ENCODE data around the gene FKBP2.

DNA sequence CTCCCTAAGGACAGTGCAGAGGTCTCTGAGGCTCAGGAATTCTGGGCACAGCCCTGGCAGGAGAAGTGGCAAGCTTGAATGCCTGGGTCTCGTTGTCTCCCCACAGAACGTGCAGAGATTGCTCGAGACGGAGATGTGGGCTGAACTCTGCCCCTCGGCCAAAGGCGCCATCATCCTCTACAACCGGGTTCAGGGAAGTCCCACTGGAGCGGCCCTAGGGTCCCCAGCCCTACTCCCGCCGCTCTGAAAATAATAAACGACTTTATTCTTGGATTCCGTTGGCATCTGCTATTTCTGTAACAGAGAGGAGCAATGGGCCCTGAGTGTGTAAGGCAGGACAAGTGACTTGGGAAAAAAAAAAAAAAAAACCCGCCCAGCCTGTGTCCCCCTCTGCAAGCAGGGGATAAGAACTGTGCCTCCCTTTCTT lies 11.1 kb upstream of the FKBP2 start:
- TF ChIP-seq, protein P1, sequence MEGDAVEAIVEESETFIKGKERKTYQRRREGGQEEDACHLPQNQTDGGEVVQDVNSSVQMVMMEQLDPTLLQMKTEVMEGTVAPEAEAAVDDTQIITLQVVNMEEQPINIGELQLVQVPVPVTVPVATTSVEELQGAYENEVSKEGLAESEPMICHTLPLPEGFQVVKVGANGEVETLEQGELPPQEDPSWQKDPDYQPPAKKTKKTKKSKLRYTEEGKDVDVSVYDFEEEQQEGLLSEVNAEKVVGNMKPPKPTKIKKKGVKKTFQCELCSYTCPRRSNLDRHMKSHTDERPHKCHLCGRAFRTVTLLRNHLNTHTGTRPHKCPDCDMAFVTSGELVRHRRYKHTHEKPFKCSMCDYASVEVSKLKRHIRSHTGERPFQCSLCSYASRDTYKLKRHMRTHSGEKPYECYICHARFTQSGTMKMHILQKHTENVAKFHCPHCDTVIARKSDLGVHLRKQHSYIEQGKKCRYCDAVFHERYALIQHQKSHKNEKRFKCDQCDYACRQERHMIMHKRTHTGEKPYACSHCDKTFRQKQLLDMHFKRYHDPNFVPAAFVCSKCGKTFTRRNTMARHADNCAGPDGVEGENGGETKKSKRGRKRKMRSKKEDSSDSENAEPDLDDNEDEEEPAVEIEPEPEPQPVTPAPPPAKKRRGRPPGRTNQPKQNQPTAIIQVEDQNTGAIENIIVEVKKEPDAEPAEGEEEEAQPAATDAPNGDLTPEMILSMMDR (IDR thresholded peaks at IDR 0.05) = no peak
- TF ChIP-seq EP300 (IDR thresholded peaks at IDR 0.05) = no peak
- TF ChIP-seq POLR2A (IDR thresholded peaks at IDR 0.05) = no peak
